ENCODE results near the gene SNRNP70.
"Not testable (repeated sequence)": the region's sequence is repeated elsewhere in the genome, so short reads cannot be mapped to it uniquely, and the experiment has no call there.

Gene SNRNP70

GRCh38 chr19:49121841-49122240, 36.6 kb downstream of the SNRNP70 start:
- not testable (repeated sequence) for DNase-seq

GRCh38 chr19:49123285-49123684, 38.0 kb downstream of the SNRNP70 start:
- not testable (repeated sequence) for DNase-seq

GRCh38 chr19:49125025-49125731, 39.9 kb downstream of the SNRNP70 start:
- DNase-seq: no peak

GRCh38 chr19:49126575-49126974, 41.3 kb downstream of the SNRNP70 start:
- DNase-seq: no peak

GRCh38 chr19:49127225-49127624, 42.0 kb downstream of the SNRNP70 start:
- not testable (repeated sequence) for DNase-seq

- DNase-seq: peak; percentile 94 to 98
Measured at GRCh38 chr19:49127674-49128544, 42.7 kb downstream of the SNRNP70 start.

- no peak for DNase-seq
Measured at GRCh38 chr19:49128545-49129237, 43.4 kb downstream of the SNRNP70 start.

GRCh38 chr19:49129238-49129583, 44.0 kb downstream of the SNRNP70 start:
- no peak for DNase-seq

GRCh38 chr19:49130325-49130724, 45.1 kb downstream of the SNRNP70 start:
- DNase-seq: no peak

- DNase-seq: no peak
Measured at GRCh38 chr19:49132974-49133609, 47.8 kb downstream of the SNRNP70 start.

GRCh38 chr19:49133621-49134454, 48.6 kb downstream of the SNRNP70 start:
- DNase-seq: peak; percentile 39 to 42

- DNase-seq: no peak
Measured at GRCh38 chr19:49135686-49136085, 50.4 kb downstream of the SNRNP70 start.

GRCh38 chr19:49136771-49137171, 51.5 kb downstream of the SNRNP70 start:
- DNase-seq: no peak

GRCh38 chr19:49140951-49141350, 55.7 kb downstream of the SNRNP70 start:
- no peak for DNase-seq

GRCh38 chr19:49141352-49141751, 56.1 kb downstream of the SNRNP70 start:
- no peak for DNase-seq

- peak; percentile 60 to 63 for DNase-seq
Measured at GRCh38 chr19:49142866-49143335, 57.6 kb downstream of the SNRNP70 start.

- peak; percentile 38 to 89 for DNase-seq
Measured at GRCh38 chr19:49145573-49146407, 60.5 kb downstream of the SNRNP70 start.

GRCh38 chr19:49146408-49146770, 61.1 kb downstream of the SNRNP70 start:
- DNase-seq: not testable (repeated sequence)

GRCh38 chr19:49148044-49148682, 62.9 kb downstream of the SNRNP70 start:
- no peak for DNase-seq

Data from inflammatory macrophage treated with lipopolysaccharide for 1 hour (primary cell).